AG09319 (cell line): ENCODE data around the gene FUNDC2.
A peak's percentile ranks its signal among the peaks of the same experiment; 100 is the strongest.

Source experiments
- DNase-seq: peaks from one replicate; pipeline ENCODE4 v3.0.0-alpha.2; 2010; ENCODE audit warnings: low read depth; ENCODE audit errors: extremely low read depth
- TF ChIP-seq, protein P1 (sequence below): IDR thresholded peaks from 2 replicates; pipeline ENCODE4 v1.5.1; 2011; ENCODE audit warnings: low read depth, mild to moderate bottlenecking, inconsistent platforms, low read length, moderate library complexity

The FUNDC2 gene

DNA sequence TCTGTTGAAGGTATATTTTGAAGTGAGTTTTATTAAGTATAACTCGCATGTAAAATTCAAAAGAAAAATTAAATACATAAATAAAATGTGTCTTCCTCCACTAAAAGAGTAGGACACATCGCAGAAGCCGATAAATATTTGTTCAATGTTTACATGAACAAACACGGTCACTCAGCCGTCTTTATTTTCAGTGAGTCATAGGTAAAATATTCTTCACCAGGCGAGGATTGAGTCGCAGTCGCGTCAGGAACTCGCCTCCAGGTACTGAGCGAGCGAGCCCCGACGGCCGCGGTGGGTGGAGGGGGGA, 271 bp upstream of the FUNDC2 start:
- TF ChIP-seq, protein P1, sequence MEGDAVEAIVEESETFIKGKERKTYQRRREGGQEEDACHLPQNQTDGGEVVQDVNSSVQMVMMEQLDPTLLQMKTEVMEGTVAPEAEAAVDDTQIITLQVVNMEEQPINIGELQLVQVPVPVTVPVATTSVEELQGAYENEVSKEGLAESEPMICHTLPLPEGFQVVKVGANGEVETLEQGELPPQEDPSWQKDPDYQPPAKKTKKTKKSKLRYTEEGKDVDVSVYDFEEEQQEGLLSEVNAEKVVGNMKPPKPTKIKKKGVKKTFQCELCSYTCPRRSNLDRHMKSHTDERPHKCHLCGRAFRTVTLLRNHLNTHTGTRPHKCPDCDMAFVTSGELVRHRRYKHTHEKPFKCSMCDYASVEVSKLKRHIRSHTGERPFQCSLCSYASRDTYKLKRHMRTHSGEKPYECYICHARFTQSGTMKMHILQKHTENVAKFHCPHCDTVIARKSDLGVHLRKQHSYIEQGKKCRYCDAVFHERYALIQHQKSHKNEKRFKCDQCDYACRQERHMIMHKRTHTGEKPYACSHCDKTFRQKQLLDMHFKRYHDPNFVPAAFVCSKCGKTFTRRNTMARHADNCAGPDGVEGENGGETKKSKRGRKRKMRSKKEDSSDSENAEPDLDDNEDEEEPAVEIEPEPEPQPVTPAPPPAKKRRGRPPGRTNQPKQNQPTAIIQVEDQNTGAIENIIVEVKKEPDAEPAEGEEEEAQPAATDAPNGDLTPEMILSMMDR = no peak
- DNase-seq = no peak

- DNase-seq = peak; percentile 29
- TF ChIP-seq, protein P1 = no peak
Observed at GRCh38 chrX:155027509-155028066, 944 bp downstream of the FUNDC2 start.

DNA sequence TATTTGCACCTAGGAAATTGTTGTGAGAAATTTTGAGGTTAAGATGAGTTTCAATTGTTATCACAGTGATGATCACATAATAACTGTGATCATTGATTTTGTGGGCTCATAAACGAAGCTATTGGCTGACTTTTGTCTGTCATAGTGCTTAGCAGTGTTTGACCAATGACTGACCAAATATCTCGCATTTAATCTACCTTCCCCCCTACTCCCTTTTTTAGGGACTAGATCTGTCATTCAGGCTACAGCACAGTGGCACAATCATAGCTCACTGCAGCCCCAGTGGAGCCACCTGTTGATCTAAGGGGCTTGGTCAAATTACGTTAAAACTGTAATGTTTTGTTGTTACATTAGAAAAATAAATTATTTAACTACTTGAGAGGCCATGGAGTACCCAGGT, 1.5 kb downstream of the FUNDC2 start:
- TF ChIP-seq, protein P1 = no peak
- no peak for DNase-seq

DNA sequence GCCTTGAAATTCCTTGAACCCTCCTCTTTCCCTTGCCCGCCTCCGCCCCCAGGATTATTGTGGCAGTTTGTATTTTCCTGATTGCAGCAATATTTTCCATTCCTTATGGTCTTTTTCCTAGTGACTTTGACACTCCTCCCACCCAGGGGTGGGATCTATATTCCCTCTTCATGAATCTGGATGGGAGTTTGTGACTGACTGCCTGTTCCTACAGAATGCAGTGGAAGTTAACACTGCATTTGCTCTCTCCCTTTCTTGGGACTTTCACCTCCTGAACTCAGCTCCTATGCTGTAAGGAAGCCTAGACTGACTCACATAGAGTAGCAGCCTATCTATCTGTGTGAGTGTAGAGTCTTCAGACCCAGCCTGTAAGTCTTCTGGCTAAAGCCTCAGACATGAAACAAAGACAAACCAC, 2.2 kb downstream of the FUNDC2 start:
- TF ChIP-seq, protein P1 = no peak
- no peak for DNase-seq

GRCh38 chrX:155031657-155032056, 5.0 kb downstream of the FUNDC2 start:
- TF ChIP-seq, protein P1 = no peak
- DNase-seq = no peak

- no peak for DNase-seq
- TF ChIP-seq, protein P1 = no peak
Observed at GRCh38 chrX:155035688-155036087, 9.0 kb downstream of the FUNDC2 start.

- DNase-seq = no peak
- TF ChIP-seq, protein P1 = no peak
Observed at GRCh38 chrX:155046129-155046810, 19.6 kb downstream of the FUNDC2 start.
